WTC11 (cell line): ENCODE measurements around the gene TCF12.

Experiments used
- CREB1 ChIP-seq: sonication (generic); formaldehyde crosslinking; IDR thresholded peaks from 2 replicates; pipeline ENCODE4 v1.8.0; 2023; ENCODE audit warnings: mild to moderate bottlenecking, missing genetic modification reagents
- ESRRA ChIP-seq: sonication (generic); formaldehyde crosslinking; IDR thresholded peaks from 2 replicates; pipeline ENCODE4 v1.8.1; 2022; ENCODE audit warnings: mild to moderate bottlenecking, missing genetic modification reagents, borderline replicate concordance
- IRF1 ChIP-seq: sonication (generic); formaldehyde crosslinking; IDR thresholded peaks from 2 replicates; pipeline ENCODE4 v1.8.0; 2023; ENCODE audit warnings: missing genetic modification reagents
- MAX ChIP-seq: sonication (generic); formaldehyde crosslinking; IDR thresholded peaks from 2 replicates; pipeline ENCODE4 v1.8.0; 2022; ENCODE audit warnings: mild to moderate bottlenecking, missing genetic modification reagents
- NR2C2 ChIP-seq: sonication (generic); formaldehyde crosslinking; IDR thresholded peaks from 2 replicates; pipeline ENCODE4 v1.8.0; 2022; ENCODE audit warnings: mild to moderate bottlenecking, missing genetic modification reagents
- SMAD3 ChIP-seq: sonication (generic); formaldehyde crosslinking; IDR thresholded peaks from 2 replicates; pipeline ENCODE4 v1.8.0; 2022; ENCODE audit warnings: missing genetic modification reagents, mild to moderate bottlenecking, borderline replicate concordance
- ZNF263 ChIP-seq: sonication (generic); formaldehyde crosslinking; IDR thresholded peaks from 2 replicates; pipeline ENCODE4 v1.8.1; 2022; ENCODE audit warnings: low read depth, mild to moderate bottlenecking, moderate library complexity, missing genetic modification reagents
- TF ChIP-seq, protein P1 (sequence below): fragments of 200-600 bp; IDR thresholded peaks from 2 replicates; pipeline ENCODE4 v1.8.0; 2022; ENCODE audit warnings: antibody characterized with exemption
- TF ChIP-seq, protein P2 (sequence below): sonication (generic); formaldehyde crosslinking; IDR thresholded peaks from 2 replicates; pipeline ENCODE4 v1.8.0; 2023; ENCODE audit warnings: missing genetic modification reagents, mild to moderate bottlenecking, borderline replicate concordance
- TF ChIP-seq, protein P3 (sequence below): sonication (generic); formaldehyde crosslinking; IDR thresholded peaks from 2 replicates; pipeline ENCODE4 v1.8.1; 2022; ENCODE audit warnings: low read depth, mild to moderate bottlenecking, moderate library complexity, missing genetic modification reagents, borderline replicate concordance

DNA sequence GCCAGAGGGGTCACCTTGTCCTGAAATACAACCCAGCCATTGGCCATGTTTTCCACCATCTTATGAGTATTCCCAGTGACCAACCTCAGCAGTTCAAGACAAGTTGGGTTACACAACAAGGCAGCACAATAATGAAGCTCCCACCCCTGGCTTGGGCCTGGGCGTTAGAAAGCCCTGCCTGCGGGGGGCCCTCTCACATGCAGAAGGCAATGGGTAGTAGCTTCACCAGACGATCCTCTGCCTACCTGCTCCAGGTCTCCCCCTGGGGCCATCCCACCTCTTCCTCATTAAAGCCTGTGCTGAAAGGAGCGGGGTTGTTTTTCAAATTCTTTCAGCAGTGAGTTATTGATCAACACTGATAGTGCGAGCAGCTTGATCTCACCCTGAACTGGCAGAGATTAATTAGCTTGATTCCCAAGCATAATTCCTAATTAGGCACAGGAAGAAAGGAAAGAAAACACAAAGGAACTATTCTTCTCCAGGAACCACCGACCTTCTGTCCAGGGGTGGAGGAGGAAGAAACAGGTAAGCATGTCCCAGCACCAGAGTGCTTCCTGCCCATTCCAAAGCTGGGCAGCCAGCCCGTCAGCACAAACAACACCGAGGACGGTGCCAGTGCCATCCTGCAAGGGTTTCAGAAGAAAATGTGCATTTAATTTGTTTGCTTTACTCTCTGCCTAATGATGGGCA is 378.2 kb downstream of the TCF12 start:
- TF ChIP-seq, protein P1, sequence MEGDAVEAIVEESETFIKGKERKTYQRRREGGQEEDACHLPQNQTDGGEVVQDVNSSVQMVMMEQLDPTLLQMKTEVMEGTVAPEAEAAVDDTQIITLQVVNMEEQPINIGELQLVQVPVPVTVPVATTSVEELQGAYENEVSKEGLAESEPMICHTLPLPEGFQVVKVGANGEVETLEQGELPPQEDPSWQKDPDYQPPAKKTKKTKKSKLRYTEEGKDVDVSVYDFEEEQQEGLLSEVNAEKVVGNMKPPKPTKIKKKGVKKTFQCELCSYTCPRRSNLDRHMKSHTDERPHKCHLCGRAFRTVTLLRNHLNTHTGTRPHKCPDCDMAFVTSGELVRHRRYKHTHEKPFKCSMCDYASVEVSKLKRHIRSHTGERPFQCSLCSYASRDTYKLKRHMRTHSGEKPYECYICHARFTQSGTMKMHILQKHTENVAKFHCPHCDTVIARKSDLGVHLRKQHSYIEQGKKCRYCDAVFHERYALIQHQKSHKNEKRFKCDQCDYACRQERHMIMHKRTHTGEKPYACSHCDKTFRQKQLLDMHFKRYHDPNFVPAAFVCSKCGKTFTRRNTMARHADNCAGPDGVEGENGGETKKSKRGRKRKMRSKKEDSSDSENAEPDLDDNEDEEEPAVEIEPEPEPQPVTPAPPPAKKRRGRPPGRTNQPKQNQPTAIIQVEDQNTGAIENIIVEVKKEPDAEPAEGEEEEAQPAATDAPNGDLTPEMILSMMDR: no peak
- no peak for TF ChIP-seq ZNF263
- no peak for TF ChIP-seq IRF1 (CRISPR knock-in tag)
- TF ChIP-seq, protein P2, sequence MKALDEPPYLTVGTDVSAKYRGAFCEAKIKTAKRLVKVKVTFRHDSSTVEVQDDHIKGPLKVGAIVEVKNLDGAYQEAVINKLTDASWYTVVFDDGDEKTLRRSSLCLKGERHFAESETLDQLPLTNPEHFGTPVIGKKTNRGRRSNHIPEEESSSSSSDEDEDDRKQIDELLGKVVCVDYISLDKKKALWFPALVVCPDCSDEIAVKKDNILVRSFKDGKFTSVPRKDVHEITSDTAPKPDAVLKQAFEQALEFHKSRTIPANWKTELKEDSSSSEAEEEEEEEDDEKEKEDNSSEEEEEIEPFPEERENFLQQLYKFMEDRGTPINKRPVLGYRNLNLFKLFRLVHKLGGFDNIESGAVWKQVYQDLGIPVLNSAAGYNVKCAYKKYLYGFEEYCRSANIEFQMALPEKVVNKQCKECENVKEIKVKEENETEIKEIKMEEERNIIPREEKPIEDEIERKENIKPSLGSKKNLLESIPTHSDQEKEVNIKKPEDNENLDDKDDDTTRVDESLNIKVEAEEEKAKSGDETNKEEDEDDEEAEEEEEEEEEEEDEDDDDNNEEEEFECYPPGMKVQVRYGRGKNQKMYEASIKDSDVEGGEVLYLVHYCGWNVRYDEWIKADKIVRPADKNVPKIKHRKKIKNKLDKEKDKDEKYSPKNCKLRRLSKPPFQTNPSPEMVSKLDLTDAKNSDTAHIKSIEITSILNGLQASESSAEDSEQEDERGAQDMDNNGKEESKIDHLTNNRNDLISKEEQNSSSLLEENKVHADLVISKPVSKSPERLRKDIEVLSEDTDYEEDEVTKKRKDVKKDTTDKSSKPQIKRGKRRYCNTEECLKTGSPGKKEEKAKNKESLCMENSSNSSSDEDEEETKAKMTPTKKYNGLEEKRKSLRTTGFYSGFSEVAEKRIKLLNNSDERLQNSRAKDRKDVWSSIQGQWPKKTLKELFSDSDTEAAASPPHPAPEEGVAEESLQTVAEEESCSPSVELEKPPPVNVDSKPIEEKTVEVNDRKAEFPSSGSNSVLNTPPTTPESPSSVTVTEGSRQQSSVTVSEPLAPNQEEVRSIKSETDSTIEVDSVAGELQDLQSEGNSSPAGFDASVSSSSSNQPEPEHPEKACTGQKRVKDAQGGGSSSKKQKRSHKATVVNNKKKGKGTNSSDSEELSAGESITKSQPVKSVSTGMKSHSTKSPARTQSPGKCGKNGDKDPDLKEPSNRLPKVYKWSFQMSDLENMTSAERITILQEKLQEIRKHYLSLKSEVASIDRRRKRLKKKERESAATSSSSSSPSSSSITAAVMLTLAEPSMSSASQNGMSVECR (CRISPR knock-in tag): no peak
- TF ChIP-seq MAX (CRISPR knock-in tag): no peak
- no peak for TF ChIP-seq SMAD3
- TF ChIP-seq NR2C2 (CRISPR knock-in tag): no peak
- TF ChIP-seq ESRRA: no peak
- no peak for TF ChIP-seq CREB1 (CRISPR knock-in tag)
- TF ChIP-seq, protein P3, sequence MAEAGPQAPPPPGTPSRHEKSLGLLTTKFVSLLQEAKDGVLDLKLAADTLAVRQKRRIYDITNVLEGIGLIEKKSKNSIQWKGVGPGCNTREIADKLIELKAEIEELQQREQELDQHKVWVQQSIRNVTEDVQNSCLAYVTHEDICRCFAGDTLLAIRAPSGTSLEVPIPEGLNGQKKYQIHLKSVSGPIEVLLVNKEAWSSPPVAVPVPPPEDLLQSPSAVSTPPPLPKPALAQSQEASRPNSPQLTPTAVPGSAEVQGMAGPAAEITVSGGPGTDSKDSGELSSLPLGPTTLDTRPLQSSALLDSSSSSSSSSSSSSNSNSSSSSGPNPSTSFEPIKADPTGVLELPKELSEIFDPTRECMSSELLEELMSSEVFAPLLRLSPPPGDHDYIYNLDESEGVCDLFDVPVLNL (CRISPR knock-in tag): no peak
